HG03196 (cell line): ENCODE data around the gene TMEM141.

Experiments used
- ATAC-seq: cut with Tn5 transposase; IDR thresholded peaks from one replicate; pipeline ENCODE4 v1.9.1; 2021; ENCODE audit not compliant: unreplicated experiment

The TMEM141 gene

GRCh38 chr9:136790640-136791515 is at the start of gene TMEM141:
TMEM141 (plus strand) TSS chr9:136791344; CDS start chr9:136791371, 27 bp downstream.
- ATAC-seq: peak; percentile 81

DNA sequence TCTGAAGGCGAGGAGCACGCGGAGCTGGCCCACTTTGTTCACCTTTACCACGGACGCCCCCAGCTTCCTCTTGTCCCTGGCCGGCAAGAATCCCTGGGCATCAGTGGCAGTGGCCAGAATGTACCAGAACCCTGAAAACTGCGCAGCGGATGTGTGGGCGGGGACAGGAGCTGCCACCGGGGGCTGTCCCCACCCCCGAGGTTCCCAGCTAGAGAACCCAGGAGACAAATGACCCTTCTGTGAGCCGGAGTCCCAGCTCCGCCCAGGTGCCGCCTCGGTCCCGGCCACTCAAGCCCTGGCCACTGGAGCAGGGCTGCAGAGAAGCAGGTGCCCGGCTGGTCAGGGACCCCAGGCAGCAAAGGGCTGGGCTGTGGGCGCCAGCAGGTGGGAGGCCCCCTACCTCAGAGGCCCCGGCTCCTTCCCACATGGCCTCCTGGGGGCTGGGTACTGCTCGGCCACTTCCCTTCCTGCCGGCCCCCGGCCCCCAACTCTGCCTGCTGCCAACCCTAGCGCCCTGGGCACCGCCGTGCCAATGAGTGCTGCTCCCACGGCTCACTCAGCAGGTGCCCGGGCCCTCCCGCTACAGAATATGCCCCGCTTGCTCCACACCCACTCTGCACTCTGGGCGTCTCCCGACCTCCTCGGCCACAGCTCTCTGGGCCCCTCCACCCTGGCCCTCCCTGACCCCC is 49.1 kb upstream of the TMEM141 start:
- ATAC-seq: no peak

DNA sequence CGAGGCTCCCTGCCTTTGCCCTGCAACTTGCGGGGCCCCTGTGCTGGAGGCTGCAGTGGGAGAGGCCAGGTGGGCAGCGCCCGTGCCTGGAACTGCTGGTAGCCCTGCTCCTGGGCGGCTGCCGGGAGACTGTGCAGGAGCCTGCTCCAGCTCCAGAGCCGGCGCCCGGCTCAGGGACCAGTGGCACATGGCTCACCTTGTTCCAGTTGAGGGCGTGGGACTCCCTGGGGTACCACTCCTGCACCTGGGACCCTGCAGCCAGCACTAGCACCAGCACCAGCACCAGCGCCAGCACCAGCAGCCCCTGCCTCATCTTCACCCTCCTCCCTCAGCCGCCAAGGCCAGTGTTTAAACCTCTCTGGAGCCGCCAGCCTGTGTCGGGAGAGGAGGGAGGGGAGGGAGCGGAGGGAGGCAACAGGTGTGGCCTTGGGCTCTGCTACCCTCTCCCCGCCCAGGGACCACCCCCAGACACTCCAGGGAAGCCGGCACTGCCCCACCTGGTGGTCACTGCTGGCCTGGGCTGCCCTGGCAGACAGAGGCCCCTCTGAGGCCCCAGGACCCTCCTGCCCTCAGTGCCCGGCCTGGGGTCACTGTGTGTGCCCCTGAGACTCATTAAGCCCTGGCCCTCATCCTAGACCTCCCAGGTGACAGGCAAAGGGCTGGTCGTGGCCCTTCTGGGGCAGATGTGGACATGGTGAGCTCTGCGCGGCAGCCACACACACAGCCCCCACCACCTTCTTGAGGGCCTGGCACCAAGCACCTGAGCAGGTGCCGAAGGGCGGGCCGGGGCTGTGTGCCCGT is 48.4 kb upstream of the TMEM141 start, which contains the start of gene LCN10:
Gene LCN10 (minus strand): TSS at position 350 of the 801 bp plus-strand sequence. CDS start 37 bp downstream, at position 313.
- ATAC-seq: no peak

- ATAC-seq: no peak
Observed at GRCh38 chr9:136743639-136744211, 47.4 kb upstream of the TMEM141 start.

- no peak for ATAC-seq
Observed at GRCh38 chr9:136744773-136745172, 46.4 kb upstream of the TMEM141 start.

GRCh38 chr9:136745389-136746154 is 45.6 kb upstream of the TMEM141 start:
- no peak for ATAC-seq

DNA sequence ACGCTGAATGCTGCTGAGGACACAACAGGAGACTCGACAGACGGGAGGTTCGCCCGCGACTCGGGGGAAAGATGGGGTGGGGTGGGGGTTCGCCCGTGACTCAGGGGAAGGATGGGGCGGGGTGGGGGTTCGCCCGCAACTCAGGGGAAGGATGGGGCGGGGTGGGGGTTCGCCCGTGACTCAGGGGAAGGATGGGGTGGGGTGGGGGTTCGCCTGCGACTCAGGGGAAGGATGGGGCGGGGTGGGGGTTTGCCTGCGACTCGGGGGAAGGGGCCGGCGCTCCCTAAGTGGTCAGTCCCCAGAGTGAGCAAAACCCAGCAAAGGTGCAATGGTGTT is 45.0 kb upstream of the TMEM141 start:
- ATAC-seq: no peak

DNA sequence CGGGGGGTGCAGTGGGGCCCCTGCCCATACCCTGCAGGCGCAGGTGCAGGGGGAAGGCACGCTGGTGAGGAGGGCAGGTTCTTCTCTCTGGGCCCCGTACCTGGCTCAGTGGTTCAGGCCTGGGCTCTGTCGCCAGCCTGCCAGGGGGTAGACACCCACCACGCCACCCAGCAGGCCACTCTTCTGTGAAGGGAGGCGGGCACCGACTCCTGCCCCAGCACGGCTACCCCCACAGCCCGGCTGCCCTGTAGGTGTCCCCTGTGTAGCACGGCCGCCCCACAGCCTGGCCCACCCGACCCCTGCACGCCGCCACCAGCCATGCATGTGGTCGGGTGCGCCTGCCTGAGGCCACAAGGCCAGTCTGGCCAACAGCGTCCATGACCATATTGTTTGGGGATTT is 44.5 kb upstream of the TMEM141 start:
- ATAC-seq: no peak

DNA sequence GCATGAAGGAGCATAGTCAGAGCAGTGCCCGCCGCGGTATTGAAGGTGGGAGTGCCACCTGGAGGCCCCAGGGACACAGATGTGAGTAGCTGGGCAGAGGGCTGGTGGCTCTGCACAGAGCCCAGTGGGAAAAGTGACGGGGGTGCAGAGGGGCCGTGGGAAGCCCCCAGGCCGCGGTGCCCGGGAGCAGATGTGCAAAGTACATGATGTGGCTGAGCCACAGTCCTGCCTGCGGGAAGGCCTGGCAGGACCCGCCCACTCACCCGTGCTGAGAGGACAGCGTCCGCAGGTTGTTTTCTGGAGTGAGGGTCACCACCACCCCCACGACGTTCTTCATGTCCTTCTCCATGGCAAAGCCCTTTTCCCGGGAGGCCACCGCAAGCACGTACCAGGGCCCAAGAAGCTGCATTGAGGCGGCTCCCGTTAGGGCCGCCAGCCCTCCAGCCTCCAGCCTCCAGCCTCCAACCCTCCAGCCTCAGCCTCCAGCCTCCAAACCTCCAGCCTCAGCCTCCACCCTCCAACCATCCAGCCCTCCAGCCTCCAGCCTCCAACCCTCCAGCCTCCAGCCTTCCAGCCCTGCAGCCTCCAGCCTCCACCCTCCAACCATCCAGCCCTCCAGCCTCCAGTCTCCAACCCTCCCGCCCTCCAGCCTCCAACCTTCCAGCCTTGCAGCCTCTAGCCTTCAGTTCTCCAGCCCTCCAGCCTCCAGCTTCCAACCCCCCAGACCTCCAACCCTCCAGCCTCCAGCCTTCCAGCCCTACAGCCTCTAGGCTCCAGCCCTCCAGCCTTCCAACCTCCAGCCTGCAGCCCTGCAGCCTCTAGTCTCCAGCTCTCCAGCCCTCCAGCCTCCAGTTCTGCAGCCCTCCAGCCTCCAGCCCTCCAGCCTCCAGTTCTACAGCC is 43.7 kb upstream of the TMEM141 start:
- ATAC-seq: no peak

- ATAC-seq: no peak
Observed at GRCh38 chr9:136748201-136748600, 42.9 kb upstream of the TMEM141 start, which contains the start of gene LCN6. LCN6 (minus strand) TSS chr9:136748525; CDS start chr9:136748483, 42 bp downstream.

DNA sequence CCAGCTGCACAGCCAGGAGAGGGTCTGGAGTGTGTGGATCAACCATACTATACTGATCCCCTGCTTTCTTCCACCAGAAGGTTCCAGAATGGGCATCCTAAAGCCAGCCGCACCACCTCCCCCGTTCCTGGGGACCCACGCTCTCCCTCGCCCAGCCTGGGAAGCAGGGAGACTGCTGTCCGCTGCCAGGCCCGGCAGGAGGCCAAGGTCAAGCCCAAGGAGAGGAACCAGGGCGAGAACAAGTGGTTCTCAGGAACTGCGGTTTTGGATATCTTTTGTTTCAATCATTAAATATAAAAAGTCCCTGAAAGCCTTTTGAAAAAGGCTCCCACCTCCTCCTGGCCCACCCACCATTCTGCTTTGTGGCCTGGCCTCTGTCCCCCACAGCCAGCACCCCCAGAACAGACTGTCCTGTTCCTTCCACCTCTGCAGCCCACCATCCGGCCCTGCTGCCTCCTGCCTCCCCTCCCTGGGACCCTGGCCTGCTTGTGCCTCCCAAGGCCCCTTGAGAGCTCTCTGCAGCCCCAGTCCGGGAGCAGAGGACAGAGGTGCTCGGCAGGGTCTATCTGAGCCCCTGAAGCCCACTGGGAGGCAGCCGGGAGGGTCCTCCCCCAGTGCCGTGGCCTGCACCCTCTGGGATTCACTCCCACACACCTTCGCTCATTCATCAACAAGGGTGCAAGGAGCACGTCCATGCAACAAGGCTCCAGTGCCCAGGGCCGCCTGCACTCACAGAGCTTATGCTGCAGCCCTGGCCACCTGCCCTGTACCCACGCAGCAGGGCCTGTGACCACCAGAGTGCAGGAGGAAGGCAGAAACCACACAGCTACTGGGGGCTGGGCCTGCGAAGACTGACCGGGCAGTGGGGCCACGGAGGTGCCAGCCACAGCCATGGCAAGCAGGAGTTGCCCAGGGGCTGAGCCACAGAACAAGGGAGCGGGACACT is 42.2 kb upstream of the TMEM141 start:
- ATAC-seq: no peak

- no peak for ATAC-seq
Observed at GRCh38 chr9:136750526-136750925, 40.6 kb upstream of the TMEM141 start.

GRCh38 chr9:136751244-136751643 is 39.9 kb upstream of the TMEM141 start:
- ATAC-seq: no peak

DNA sequence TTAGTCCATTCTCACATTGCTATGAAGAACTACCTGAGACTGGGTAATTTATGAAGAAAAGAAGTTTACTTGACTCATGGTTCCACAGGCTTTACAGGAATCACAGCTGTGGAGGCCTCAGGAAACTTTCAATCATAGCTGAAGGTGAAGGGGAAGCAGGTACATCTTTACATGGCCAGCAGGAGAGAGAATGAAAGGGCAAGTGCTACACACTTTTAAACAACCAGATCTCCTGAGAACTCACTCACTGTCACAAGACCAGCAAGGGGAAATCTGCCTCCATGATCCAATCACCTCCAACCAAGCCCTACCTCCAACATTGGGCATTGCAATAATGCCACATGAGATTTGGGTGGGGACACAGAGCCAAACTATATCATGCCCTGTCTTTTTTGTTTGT is 39.3 kb upstream of the TMEM141 start:
- no peak for ATAC-seq

GRCh38 chr9:136753371-136754058 is 37.6 kb upstream of the TMEM141 start:
- ATAC-seq: no peak

DNA sequence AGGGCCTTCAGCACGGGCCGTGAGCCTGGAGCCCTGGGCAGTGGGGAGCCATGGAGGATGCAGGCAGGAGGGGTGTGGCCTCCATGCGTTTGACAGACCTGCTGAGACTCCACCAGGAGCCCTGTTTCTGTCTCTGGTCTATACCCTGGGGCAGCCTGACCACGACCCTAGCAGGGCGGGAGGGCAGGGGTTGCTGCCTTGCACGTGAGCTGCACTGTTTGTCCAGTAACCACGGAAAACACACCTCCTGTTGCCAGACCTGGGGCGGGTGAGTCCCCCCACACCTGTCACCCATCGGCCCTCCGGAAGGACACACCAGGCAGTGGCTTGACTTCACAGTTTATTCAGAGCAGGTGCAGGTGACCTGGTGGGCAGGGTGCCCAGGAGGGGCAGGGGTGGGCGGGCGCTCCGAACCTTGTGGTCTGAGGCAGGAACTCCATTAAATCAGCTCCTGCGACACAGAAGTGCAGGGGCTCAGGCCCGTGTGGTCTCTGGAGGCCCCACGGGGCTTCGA is 37.0 kb upstream of the TMEM141 start:
- no peak for ATAC-seq

DNA sequence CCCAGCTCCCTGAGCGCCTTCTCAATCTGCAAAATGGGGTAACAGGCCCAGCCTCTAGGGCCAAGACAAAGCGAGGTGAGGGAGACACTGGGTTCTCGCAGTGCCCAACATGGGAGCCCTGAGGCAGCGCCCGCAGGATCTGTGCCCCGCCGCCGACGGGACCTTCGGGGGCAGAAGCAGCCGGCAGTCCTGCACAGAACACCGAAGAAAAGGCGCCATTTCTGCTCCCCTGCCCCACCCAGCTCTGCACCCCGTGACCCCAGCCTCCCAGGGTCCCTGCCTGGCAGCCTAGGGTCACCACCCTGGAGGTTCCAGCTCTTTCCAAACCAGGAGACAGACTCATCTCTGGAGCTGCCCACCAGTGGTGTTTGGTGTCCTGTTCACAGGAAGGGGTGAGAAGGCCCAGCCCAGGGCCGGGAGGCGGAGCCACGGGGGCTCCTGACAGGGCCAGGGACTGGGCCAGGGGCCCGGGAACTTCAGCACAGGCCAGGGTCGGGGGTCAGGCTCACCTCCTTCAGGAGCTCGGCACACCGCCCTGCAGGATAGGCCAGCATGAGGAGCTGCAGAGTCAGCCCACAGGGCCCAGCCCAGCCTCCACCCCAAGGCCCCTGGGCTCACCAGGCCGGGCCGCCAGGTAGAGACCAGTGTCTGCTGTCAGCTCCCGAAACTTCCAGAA is 36.4 kb upstream of the TMEM141 start:
- ATAC-seq: no peak
